OCI-LY1 (cell line): ENCODE results near the gene TANC2.

Source experiments
- H2AFZ ChIP-seq: fragments of 200-600 bp; sonication (generic), shearing (Covaris generic); 2 replicates; pipeline ENCODE4 v1.6.0; 2014; ENCODE audit warnings: antibody characterized with exemption, mild to moderate bottlenecking, low read length
- H3F3A ChIP-seq: fragments of 200-600 bp; sonication (generic), shearing (Covaris generic); 2 replicates; pipeline ENCODE4 v1.6.0; 2014; ENCODE audit warnings: mild to moderate bottlenecking, antibody characterized with exemption, low read length, moderate library complexity; ENCODE audit not compliant: insufficient read depth
- H3K27ac ChIP-seq: fragments of 200-600 bp; sonication (generic); 2 replicates; pipeline ENCODE4 v1.5.1; 2014; ENCODE audit warnings: low read length, mixed run types, mild to moderate bottlenecking, low read depth; ENCODE audit not compliant: poor library complexity, severe bottlenecking
- H3K27me3 ChIP-seq: fragments of 200-600 bp; sonication (generic); 2 replicates; pipeline ENCODE4 v1.6.0; 2014; ENCODE audit warnings: antibody characterized with exemption, mild to moderate bottlenecking, low read length, moderate library complexity; ENCODE audit not compliant: insufficient read depth
- H3K36me3 ChIP-seq: fragments of 200-600 bp; sonication (generic); 2 replicates; pipeline ENCODE4 v1.6.1; 2014; ENCODE audit warnings: mild to moderate bottlenecking, antibody characterized with exemption, low read length, moderate library complexity, mixed read lengths; ENCODE audit not compliant: insufficient read depth
- H3K4me1 ChIP-seq: fragments of 200-600 bp; sonication (generic); 2 replicates; pipeline ENCODE4 v1.5.1; 2014; ENCODE audit warnings: mild to moderate bottlenecking, low read length, moderate library complexity; ENCODE audit not compliant: insufficient read depth, severe bottlenecking
- H3K4me2 ChIP-seq: fragments of 200-600 bp; sonication (generic), shearing (Covaris generic); 2 replicates; pipeline ENCODE4 v1.6.1; 2014; ENCODE audit warnings: low read length
- H3K4me3 ChIP-seq: fragments of 200-600 bp; sonication (generic); 2 replicates; pipeline ENCODE4 v1.5.1; 2014; ENCODE audit warnings: low read length, low read depth, mild to moderate bottlenecking, mixed read lengths; ENCODE audit not compliant: poor library complexity, severe bottlenecking
- H3K79me2 ChIP-seq: fragments of 200-600 bp; shearing (Covaris generic); 2 replicates; pipeline ENCODE4 v1.6.1; 2016; ENCODE audit warnings: mixed run types, low read length, mixed read lengths; ENCODE audit not compliant: insufficient read depth
- H3K9ac ChIP-seq: fragments of 200-600 bp; sonication (generic), shearing (Covaris generic); 2 replicates; pipeline ENCODE4 v1.6.1; 2014; ENCODE audit warnings: mild to moderate bottlenecking, low read length, mixed read lengths
- H3K9me2 ChIP-seq: fragments of 200-600 bp; sonication (generic), shearing (Covaris generic); 2 replicates; pipeline ENCODE4 v1.6.1; 2014; ENCODE audit warnings: low read depth, mild to moderate bottlenecking, low read length, mixed read lengths
- H3K9me3 ChIP-seq: fragments of 200-600 bp; shearing (Covaris generic); 2 replicates; pipeline ENCODE4 v1.6.1; 2014; ENCODE audit warnings: low read length, mixed read lengths
- H4K20me1 ChIP-seq: fragments of 200-600 bp; sonication (generic), shearing (Covaris generic); 2 replicates; pipeline ENCODE4 v1.6.0; 2016; ENCODE audit warnings: mild to moderate bottlenecking, low read length; ENCODE audit not compliant: insufficient read depth
- CTCF ChIP-seq: fragments of 200-600 bp; sonication (generic), shearing (Covaris generic); IDR thresholded peaks from 2 replicates; pipeline ENCODE4 v1.5.1; 2017; ENCODE audit warnings: mild to moderate bottlenecking, antibody characterized with exemption, low read length, moderate library complexity, mixed read lengths
- EZH2 ChIP-seq: fragments of 200-600 bp; sonication (generic), shearing (Covaris generic); IDR thresholded peaks from 2 replicates; pipeline ENCODE4 v1.8.0; 2017; ENCODE audit warnings: borderline replicate concordance, mixed run types, mild to moderate bottlenecking, antibody characterized with exemption, low read length, moderate library complexity, mixed read lengths

The TANC2 gene

DNA sequence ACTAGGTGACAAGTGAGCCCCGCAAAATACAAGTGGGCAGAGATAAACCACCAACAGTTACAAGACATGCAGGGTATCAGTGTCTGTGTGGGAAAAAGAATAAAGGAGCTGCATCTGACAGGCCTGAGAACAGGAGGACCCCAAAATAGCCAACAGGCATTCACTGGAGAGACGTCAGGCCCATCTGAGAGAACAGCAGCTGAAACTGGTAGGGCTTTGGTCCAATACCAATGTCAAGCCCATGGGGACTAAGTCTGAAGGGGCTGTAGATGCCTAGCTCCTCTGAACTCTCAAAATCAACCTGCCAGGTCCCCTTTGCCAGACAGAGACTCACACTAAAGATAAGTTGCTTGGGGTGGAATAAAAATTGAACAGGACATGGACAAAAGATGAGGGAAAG lies 30.5 kb upstream of the TANC2 start:
- no peaks in the 10 kb centered on the region for H3K79me2 ChIP-seq
- no peaks in the 10 kb centered on the region for H3F3A ChIP-seq
- H3K27me3 ChIP-seq = no peaks in the 10 kb centered on the region

DNA sequence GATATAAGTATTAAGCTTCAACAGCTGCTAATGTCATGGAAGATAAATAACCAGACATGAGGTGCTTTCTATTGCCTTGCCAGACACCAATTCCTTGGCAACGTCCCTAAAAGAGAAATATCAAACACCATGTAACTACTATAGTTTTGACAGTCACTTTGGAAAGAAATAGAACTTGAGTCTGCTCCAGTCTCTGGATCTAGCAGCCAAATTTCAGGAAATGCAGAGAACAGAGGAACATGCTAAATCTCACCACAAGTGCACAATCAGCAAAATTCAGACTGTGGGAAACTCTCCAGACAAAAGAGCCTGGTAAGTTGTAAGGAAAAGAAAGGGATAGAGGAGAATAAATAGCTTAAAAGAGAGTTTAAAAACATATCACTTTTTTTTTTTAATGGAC lies 28.4 kb upstream of the TANC2 start:
- no peaks in the 10 kb centered on the region for H3K4me1 ChIP-seq
- no peaks in the 10 kb centered on the region for H3K9me2 ChIP-seq
- H4K20me1 ChIP-seq = no peaks in the 10 kb centered on the region
- H3F3A ChIP-seq = no peaks in the 10 kb centered on the region
- H3K79me2 ChIP-seq = no peaks in the 10 kb centered on the region
- H3K27ac ChIP-seq = no peak overlapping the region
- no peak overlapping the region for H2AFZ ChIP-seq
- no peaks in the 10 kb centered on the region for H3K36me3 ChIP-seq
- no peak overlapping the region for H3K4me3 ChIP-seq
- H3K9me3 ChIP-seq = 0 out of 2 replicates have a peak, but pooled peaks cover 4% of the 10 kb centered on the region
- TF ChIP-seq CTCF = no peak
- no peak for TF ChIP-seq EZH2
- no peaks in the 10 kb centered on the region for H3K27me3 ChIP-seq
- no peak overlapping the region for H3K4me2 ChIP-seq
- no peak overlapping the region for H3K9ac ChIP-seq

More for the DNA sequence above, 30.5 kb upstream of the TANC2 start:
- Histone ChIP-seq H3K9ac (no peak overlapping the region), H3K4me2 (no peak overlapping the region), H4K20me1 (no peaks in the 10 kb centered on the region), H3K9me2 (no peaks in the 10 kb centered on the region), H2AFZ (no peak overlapping the region), H3K4me3 (no peak overlapping the region), H3K27ac (no peak overlapping the region), H3K36me3 (no peaks in the 10 kb centered on the region), H3K9me3 (no peaks in the 10 kb centered on the region), H3K4me1 (no peaks in the 10 kb centered on the region)
- no peak for TF ChIP-seq EZH2
- TF ChIP-seq CTCF = no peak

DNA sequence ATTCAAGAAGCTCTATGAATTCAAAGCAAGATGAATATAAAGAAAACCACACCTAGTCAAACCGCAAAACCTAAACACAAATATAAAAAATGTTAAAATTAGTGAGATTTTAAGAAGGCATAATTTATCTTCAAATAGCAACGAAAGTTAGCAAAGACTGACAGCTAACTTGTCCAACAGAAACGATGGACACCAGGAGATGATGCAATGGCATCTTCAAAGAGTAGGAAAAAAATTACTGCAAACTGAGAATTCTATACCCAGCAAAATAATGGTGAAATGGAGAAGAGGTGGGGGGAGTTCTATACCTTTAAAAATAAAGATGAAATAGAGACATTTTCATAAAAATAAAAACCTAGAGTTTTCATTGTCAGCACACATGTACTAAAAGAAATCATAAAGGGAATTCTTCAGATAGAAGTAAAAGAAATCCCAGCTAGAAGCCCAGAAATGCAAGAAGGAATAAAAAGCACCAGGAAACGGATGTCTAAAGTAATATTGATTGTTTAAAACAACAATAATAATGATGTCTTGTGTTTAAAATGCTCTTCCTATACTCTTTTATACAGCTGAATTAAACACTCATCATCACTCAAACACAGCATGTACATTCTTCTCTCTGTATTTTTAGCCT lies 24.6 kb upstream of the TANC2 start:
- 0 out of 2 replicates have a peak, but pooled peaks cover 4% of the 10 kb centered on the region for H3K9me3 ChIP-seq
- H3K4me1 ChIP-seq = no peaks in the 10 kb centered on the region
- H3K9ac ChIP-seq = no peak overlapping the region
- no peak overlapping the region for H2AFZ ChIP-seq
- H3K27me3 ChIP-seq = no peaks in the 10 kb centered on the region
- no peaks in the 10 kb centered on the region for H4K20me1 ChIP-seq
- H3F3A ChIP-seq = no peaks in the 10 kb centered on the region
- no peak overlapping the region for H3K4me3 ChIP-seq
- H3K4me2 ChIP-seq = no peak overlapping the region
- no peaks in the 10 kb centered on the region for H3K36me3 ChIP-seq
- H3K27ac ChIP-seq = no peak overlapping the region
- H3K9me2 ChIP-seq = no peaks in the 10 kb centered on the region
- TF ChIP-seq CTCF (no peak), EZH2 (no peak)
- H3K79me2 ChIP-seq = no peaks in the 10 kb centered on the region
